D721Med (cell line): ENCODE data around the gene FILIP1.

Experiments used
- DNase-seq: peaks from one replicate; pipeline ENCODE4 v3.0.0; 2011; ENCODE audit warnings: low spot score; ENCODE audit not compliant: insufficient read length
- FAIRE-seq: peaks from 2 replicates; lab custom pipeline; 2011; peaks lifted over from hg19 to GRCh38; lab: Jason Lieb, UNC
- TF ChIP-seq, protein P1 (sequence below): IDR thresholded peaks from 2 replicates; pipeline ENCODE4 v1.5.1; 2012; ENCODE audit warnings: mild to moderate bottlenecking, control low read depth; ENCODE audit not compliant: insufficient read depth; ENCODE audit errors: missing control alignments

The FILIP1 gene

DNA sequence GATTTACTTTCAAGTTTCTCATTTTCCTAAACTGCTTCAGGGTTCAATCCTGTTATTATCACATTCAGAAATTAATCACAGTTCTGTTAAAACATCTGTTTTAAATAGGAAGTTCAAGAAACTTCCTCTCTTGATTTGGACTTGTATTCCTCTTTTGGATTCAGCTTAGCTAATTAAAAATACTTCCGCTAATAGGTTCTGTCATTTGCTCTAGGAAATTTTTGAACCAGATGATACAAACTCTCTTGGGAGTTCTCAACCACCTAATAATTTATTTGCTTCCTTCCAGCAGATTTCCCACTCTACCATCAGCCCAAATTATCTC is 193.1 kb downstream of the FILIP1 start:
- TF ChIP-seq, protein P1, sequence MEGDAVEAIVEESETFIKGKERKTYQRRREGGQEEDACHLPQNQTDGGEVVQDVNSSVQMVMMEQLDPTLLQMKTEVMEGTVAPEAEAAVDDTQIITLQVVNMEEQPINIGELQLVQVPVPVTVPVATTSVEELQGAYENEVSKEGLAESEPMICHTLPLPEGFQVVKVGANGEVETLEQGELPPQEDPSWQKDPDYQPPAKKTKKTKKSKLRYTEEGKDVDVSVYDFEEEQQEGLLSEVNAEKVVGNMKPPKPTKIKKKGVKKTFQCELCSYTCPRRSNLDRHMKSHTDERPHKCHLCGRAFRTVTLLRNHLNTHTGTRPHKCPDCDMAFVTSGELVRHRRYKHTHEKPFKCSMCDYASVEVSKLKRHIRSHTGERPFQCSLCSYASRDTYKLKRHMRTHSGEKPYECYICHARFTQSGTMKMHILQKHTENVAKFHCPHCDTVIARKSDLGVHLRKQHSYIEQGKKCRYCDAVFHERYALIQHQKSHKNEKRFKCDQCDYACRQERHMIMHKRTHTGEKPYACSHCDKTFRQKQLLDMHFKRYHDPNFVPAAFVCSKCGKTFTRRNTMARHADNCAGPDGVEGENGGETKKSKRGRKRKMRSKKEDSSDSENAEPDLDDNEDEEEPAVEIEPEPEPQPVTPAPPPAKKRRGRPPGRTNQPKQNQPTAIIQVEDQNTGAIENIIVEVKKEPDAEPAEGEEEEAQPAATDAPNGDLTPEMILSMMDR, result no peak
- DNase-seq (no peak), FAIRE-seq (no peak)

DNA sequence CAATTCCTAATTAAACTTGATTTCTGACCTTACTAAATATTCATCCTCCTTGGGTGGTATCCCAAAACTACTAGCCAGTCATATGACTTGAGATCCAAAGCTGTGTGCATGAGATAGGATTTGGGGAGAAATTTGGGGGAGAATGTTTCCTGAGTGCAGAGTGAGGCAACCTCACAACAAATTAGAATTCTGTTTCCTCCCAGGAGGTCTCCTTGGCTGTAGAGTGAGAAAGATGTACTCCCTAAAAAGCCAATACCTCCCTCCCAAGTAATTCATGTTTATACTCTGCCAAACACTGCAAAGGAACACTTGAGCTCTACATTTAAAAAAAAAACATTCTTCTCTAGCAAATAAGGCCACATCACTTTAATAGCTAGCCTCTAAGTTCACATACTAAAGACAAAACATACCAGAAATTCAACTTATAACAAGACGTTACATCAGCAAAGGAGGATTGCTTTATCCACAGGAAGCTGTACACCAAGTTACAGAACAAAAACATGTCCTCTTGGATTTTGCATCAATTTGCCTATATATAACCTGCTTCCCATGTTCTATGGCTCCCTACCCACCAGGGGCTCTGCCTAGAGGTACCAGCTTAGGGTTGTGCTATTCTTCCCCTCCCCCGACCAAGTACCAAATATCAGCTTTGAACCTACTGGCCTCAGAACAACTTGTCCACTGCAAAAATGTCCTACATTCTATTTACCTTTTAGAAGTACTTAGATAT is 193.6 kb downstream of the FILIP1 start:
- no peak for FAIRE-seq

GRCh38 chr6:75296811-75297779 is 196.5 kb downstream of the FILIP1 start:
- TF ChIP-seq, protein P1, result peak; percentile 83
- DNase-seq (no peak), FAIRE-seq (peak; percentile 95)

More for the DNA sequence above, 193.6 kb downstream of the FILIP1 start:
- TF ChIP-seq, protein P1, result no peak
- DNase-seq, result no peak

DNA sequence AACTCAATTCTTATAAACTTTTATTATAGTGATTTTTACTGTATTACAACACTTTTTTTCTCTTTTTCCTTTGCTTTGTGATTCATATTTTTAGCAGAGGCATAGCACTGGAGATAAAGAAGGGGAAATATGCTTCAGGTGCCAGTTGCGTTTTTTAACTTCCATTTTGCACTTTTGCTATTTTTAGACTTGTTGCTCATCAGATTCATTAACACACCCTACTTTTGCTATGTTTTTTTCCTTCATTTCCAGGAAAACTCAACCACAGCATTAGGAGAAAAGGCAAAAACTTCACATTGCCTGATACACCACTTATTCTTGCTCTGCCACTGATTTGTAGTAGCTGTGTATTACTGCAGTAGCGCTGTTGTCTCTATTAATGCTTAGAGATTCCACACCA is 201.0 kb downstream of the FILIP1 start:
- no peak for DNase-seq
- TF ChIP-seq, protein P1, result no peak
- FAIRE-seq, result no peak

DNA sequence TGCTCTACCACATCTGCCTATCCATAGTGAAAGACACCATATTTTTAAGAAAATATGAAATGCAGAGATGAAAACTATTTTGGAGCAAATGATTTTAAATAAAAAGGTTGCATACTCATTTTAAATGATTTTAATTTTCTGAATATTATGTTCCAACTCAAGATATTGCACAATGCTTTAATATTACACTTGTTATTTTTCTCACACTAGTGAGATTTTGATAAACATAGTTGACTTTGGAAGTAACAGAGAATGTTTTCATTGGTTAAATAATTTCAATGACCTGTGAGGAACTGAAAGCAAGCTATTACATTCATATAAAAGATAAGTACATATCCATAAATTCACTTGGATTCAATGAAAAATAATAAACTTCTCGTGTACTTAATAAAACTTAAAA is 201.9 kb downstream of the FILIP1 start:
- TF ChIP-seq, protein P1, result no peak
- FAIRE-seq (no peak), DNase-seq (no peak)

DNA sequence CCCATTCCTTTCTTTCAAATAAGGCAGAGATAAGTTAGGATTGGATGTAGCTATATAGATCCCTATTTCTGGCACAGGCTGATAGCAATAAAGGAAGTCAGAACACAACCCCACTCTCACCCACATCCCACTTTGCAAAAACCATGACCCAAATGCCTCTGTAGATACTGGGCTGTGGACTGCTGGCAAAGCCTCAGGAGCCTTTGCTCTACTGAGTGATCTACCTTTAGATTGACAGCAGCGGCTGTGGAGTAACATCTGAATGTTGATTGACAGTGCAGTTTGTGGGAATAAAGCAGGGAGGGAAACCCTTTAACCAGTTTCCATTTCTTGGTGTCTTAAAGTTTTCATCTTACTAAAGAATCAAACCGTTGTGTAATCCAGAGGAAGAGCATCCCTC is 202.3 kb downstream of the FILIP1 start:
- DNase-seq (no peak), FAIRE-seq (no peak)
- TF ChIP-seq, protein P1, result no peak
